Caco-2 (cell line): ENCODE measurements around the gene PFKM. TPM values are rescaled to one million over a fixed set of nuclear protein-coding genes. Genes with fewer than 3 reads are reported as not detected.

Experiments
- BruUV-seq: library from RNA; stranded (reverse); fragments of 400-500 nt; replicated peaks from 2 replicates; lab custom pipeline; 2021; lab: Mats Ljungman, UMichigan
- CTCF ChIA-PET: fragments of 300-600 bp; sonication (Branson Sonifier 250); formaldehyde crosslinking; loops from one replicate; lab custom pipeline; 2022; ENCODE audit warnings: antibody characterized with exemption; lab: Charles Lee
- POLR2A ChIA-PET: fragments of 300-600 bp; sonication (Branson Sonifier 250); formaldehyde crosslinking; loops from one replicate; lab custom pipeline; 2022; ENCODE audit warnings: antibody characterized with exemption; lab: Charles Lee
- DNase-seq, 2 experiments: peaks; one replicate each; pipeline versions ENCODE4 v3.0.0 to v3.0.0-alpha.2; 2020 to 2022
- H3K27me3 ChIP-seq: replicated peaks from 2 replicates; pipeline ENCODE4 v1.6.0; 2011; ENCODE audit warnings: low read length; ENCODE audit not compliant: control insufficient read depth, insufficient read depth
- H3K36me3 ChIP-seq: 2 replicates; pipeline ENCODE4 v1.5.1; 2011; ENCODE audit warnings: low read length; ENCODE audit not compliant: control insufficient read depth, insufficient read depth
- H3K4me1 ChIP-seq: fragments of 250-450 bp; sonication (Bioruptor Pico); 2 replicates; pipeline ENCODE4 v1.5.1; 2020; ENCODE audit warnings: mild to moderate bottlenecking
- H3K4me3 ChIP-seq: 2 replicates; pipeline ENCODE4 v1.5.1; 2011; ENCODE audit warnings: low read depth, mild to moderate bottlenecking, control low read depth, low read length
- H3K9me3 ChIP-seq: fragments of 250-450 bp; sonication (Bioruptor Pico); 2 replicates; pipeline ENCODE4 v1.5.1; 2020; ENCODE audit warnings: mild to moderate bottlenecking, moderate library complexity
- H3K27ac Mint-ChIP-seq: one replicate; pipeline ENCODE4 v1.8.0; 2022; ENCODE audit warnings: mixed read lengths; ENCODE audit not compliant: unreplicated experiment
- H3K27me3 Mint-ChIP-seq: one replicate; pipeline ENCODE4 v1.8.0; 2022; ENCODE audit warnings: mixed read lengths; ENCODE audit not compliant: insufficient read depth, unreplicated experiment
- H3K36me3 Mint-ChIP-seq: one replicate; pipeline ENCODE4 v1.8.0; 2022; ENCODE audit warnings: mild to moderate bottlenecking, mixed read lengths; ENCODE audit not compliant: insufficient read depth, unreplicated experiment
- H3K4me1 Mint-ChIP-seq: one replicate; pipeline ENCODE4 v1.8.0; 2022; ENCODE audit warnings: low read depth, mixed read lengths; ENCODE audit not compliant: unreplicated experiment
- H3K4me3 Mint-ChIP-seq: one replicate; pipeline ENCODE4 v1.8.0; 2022; ENCODE audit warnings: mild to moderate bottlenecking, moderate library complexity, mixed read lengths; ENCODE audit not compliant: unreplicated experiment
- H3K9me3 Mint-ChIP-seq: one replicate; pipeline ENCODE4 v1.8.0; 2022; ENCODE audit warnings: mixed read lengths; ENCODE audit not compliant: unreplicated experiment
- intact Hi-C: fragments of 100-400 bp; cut with micrococcal nuclease; formaldehyde crosslinking; loops from one replicate; pipeline ENCODE4 v1.10.0; 2022; ENCODE audit not compliant: unreplicated experiment
- total RNA-seq: library from RNA; stranded (reverse); gene quantifications from 2 replicates; pipeline ENCODE4 v1.2.3, GENCODE V29; 2022
- TF ChIP-seq, protein P1 (sequence below), 2 experiments: fragments of 200-600 bp in 1 of 2; IDR thresholded peaks; 1 replicate in 1 of 2; 2 replicates in 1 of 2; pipeline versions ENCODE4 v1.5.1 to v1.8.0; 2011 to 2022; ENCODE audit warnings: antibody characterized with exemption in 1 of 2, control low read depth in 1 of 2, inconsistent platforms in 1 of 2, low read depth in 1 of 2, low read length in 1 of 2, mild to moderate bottlenecking in 1 of 2, moderate library complexity in 1 of 2; ENCODE audit not compliant: insufficient read depth in 1 of 2, severe bottlenecking in 1 of 2, unreplicated experiment in 1 of 2

PFKM gene
- total RNA-seq, 1 experiment from 2014 or later = 96.8 TPM

DNA sequence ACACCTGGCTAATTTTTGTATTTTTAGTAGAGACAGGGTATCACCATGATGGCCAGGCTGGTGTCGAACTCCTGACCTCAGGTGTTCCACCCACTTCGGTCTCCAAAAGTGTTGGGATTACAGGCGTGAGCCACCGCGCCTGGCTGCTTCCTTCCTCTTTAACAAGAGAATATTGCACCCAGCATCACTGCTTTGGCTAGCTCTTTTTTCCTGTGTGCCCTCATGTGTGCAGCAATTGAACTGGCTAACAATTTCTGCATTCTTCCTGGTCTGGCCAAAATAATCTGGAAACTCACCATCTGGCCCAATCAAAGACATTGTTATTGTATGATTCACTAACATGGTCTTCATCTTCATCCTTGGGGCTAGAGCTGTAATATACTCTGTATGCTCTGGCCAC, 40.9 kb downstream of the PFKM start:
- ChIA-PET POLR2A (no interaction called here), CTCF (no interaction called here)
- H3K36me3 ChIP-seq = no peaks in the 10 kb centered on the region
- H3K27ac Mint-ChIP-seq = no peak overlapping the region
- no TSS peak for BruUV-seq
- no peak for DNase-seq
- H3K9me3 Mint-ChIP-seq = no peaks in the 10 kb centered on the region
- peaks cover 17% of the 10 kb centered on the region for H3K36me3 Mint-ChIP-seq
- no peak overlapping the region for H3K4me3 ChIP-seq
- no peaks in the 10 kb centered on the region for H3K27me3 Mint-ChIP-seq
- peaks cover 6% of the 10 kb centered on the region for H3K4me1 ChIP-seq
- intact Hi-C loops = no loop called here
- H3K4me3 Mint-ChIP-seq = no peak overlapping the region
- TF ChIP-seq, protein P1, sequence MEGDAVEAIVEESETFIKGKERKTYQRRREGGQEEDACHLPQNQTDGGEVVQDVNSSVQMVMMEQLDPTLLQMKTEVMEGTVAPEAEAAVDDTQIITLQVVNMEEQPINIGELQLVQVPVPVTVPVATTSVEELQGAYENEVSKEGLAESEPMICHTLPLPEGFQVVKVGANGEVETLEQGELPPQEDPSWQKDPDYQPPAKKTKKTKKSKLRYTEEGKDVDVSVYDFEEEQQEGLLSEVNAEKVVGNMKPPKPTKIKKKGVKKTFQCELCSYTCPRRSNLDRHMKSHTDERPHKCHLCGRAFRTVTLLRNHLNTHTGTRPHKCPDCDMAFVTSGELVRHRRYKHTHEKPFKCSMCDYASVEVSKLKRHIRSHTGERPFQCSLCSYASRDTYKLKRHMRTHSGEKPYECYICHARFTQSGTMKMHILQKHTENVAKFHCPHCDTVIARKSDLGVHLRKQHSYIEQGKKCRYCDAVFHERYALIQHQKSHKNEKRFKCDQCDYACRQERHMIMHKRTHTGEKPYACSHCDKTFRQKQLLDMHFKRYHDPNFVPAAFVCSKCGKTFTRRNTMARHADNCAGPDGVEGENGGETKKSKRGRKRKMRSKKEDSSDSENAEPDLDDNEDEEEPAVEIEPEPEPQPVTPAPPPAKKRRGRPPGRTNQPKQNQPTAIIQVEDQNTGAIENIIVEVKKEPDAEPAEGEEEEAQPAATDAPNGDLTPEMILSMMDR (IDR thresholded peaks at IDR 0.05; ENCODE audit: insufficient read depth in 1 of 2, low read depth in 1 of 2, low read length in 1 of 2, severe bottlenecking in 1 of 2, unreplicated experiment in 1 of 2) = no peak
- H3K27me3 ChIP-seq = no peaks in the 10 kb centered on the region
- H3K4me1 Mint-ChIP-seq = no peaks in the 10 kb centered on the region
- no peaks in the 10 kb centered on the region for H3K9me3 ChIP-seq

DNA sequence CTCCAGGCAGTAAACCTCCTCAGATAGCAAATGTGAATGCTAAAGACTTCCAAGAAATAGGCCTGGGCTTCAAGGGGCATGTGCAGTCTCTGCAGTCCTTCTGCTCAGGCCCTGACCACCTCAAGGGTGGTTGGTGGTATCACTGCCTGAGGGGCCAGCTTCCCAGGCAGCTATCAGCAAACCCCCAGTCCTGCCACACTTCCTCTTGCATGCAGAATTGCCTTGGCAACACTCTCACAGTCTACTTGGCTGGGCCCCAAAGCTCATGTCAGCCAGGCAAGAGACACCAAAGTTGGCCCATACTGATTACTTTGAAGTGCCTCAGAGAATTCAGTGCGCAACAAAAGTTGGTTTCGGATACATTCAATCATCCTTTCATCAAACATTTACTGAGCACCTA, 41.6 kb downstream of the PFKM start:
- no peak overlapping the region for H3K4me3 ChIP-seq
- intact Hi-C loops = no loop called here

DNA sequence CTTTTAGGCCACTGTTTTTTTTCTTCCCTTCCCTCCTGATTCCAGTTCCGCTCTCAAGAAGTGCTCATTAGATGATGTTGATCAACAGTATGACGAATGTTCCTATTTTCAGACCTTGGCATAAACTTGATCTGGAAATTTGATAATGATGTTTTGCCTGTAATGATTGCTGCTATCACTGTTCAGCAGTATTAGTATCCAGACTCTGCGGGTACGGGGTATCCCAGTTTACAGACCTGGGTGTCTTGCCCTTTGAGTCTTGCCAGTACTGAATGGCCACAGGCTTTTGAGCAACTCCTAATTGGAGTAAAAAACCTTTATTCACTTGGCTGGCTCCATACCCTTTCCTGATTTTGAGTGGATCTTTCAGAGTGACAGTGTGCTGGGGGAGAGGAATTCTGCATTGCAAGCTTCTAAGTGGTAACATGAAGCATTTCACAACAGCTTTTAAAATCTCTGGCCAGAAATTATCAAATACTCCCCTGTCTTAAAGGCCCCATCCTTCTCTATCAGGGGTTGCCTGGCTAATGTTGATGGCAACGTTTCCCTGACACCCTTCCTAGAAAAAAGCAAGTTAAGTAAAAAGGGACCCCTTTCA, 44.1 kb downstream of the PFKM start:
- CTCF ChIA-PET = no interaction called here
- H3K4me3 ChIP-seq = no peak overlapping the region
- intact Hi-C loops = no loop called here
- Mint-ChIP-seq H3K4me3 (no peak overlapping the region), H3K9me3 (no peaks in the 10 kb centered on the region), H3K4me1 (no peaks in the 10 kb centered on the region), H3K36me3 (no peaks in the 10 kb centered on the region), H3K27ac (no peak overlapping the region), H3K27me3 (no peaks in the 10 kb centered on the region)
- TF ChIP-seq, protein P1 (IDR thresholded peaks at IDR 0.05; ENCODE audit: insufficient read depth in 1 of 2, low read depth in 1 of 2, low read length in 1 of 2, severe bottlenecking in 1 of 2, unreplicated experiment in 1 of 2) = no peak
- H3K4me1 ChIP-seq = no peaks in the 10 kb centered on the region
- H3K9me3 ChIP-seq = no peaks in the 10 kb centered on the region
- no peaks in the 10 kb centered on the region for H3K27me3 ChIP-seq
- no peaks in the 10 kb centered on the region for H3K36me3 ChIP-seq
- DNase-seq = no peak
- BruUV-seq = no TSS peak
- POLR2A ChIA-PET = interaction anchor here (0.9 kb wide), 1 partner anchor 70 kb away, joined by 3 read pairs; no protein-coding TSS in a partner anchor

More for the DNA sequence above, 41.6 kb downstream of the PFKM start:
- no TSS peak for BruUV-seq
- DNase-seq = no peak
- H3K27ac Mint-ChIP-seq = no peak overlapping the region
- CTCF ChIA-PET = interaction anchor here (0.8 kb wide), 1 partner anchor 99 kb away, joined by 3 read pairs; no protein-coding TSS in a partner anchor
- H3K4me1 Mint-ChIP-seq = no peaks in the 10 kb centered on the region
- H3K9me3 ChIP-seq = no peaks in the 10 kb centered on the region
- TF ChIP-seq, protein P1 (IDR thresholded peaks at IDR 0.05; ENCODE audit: insufficient read depth in 1 of 2, low read depth in 1 of 2, low read length in 1 of 2, severe bottlenecking in 1 of 2, unreplicated experiment in 1 of 2) = no peak
- H3K4me3 Mint-ChIP-seq = no peak overlapping the region
- no peaks in the 10 kb centered on the region for H3K9me3 Mint-ChIP-seq
- no peaks in the 10 kb centered on the region for H3K27me3 Mint-ChIP-seq
- POLR2A ChIA-PET = no interaction called here
- peaks cover 6% of the 10 kb centered on the region for H3K4me1 ChIP-seq
- H3K36me3 Mint-ChIP-seq = peaks cover 17% of the 10 kb centered on the region
- no peaks in the 10 kb centered on the region for H3K36me3 ChIP-seq
- no peaks in the 10 kb centered on the region for H3K27me3 ChIP-seq
